ENCODE data around the gene GDPD5.

Gene GDPD5

GRCh38 chr11:75492181-75492820, 33.4 kb downstream of the GDPD5 start:
- peak; percentile 91 for ATAC-seq
- DNase-seq: peak; percentile 70

GRCh38 chr11:75491465-75491864, 34.3 kb downstream of the GDPD5 start:
- DNase-seq (no peak), ATAC-seq (no peak)

GRCh38 chr11:75490221-75491181, 35.2 kb downstream of the GDPD5 start:
- ATAC-seq: no peak
- no peak for DNase-seq

- no peak for DNase-seq
- no peak for ATAC-seq
These were observed 38.4 kb downstream of the GDPD5 start for GRCh38 chr11:75487365-75487764.

- ATAC-seq: no peak
- DNase-seq: no peak
These were observed 40.0 kb downstream of the GDPD5 start for GRCh38 chr11:75485742-75486141.

GRCh38 chr11:75482931-75483469, 42.7 kb downstream of the GDPD5 start:
- no peak for ATAC-seq

GRCh38 chr11:75481922-75482606, 43.7 kb downstream of the GDPD5 start:
- DNase-seq (no peak), ATAC-seq (no peak)

More at GRCh38 chr11:75482931-75483469, 42.7 kb downstream of the GDPD5 start:
- no peak for DNase-seq

GRCh38 chr11:75481223-75481921, 44.4 kb downstream of the GDPD5 start:
- ATAC-seq: no peak
- no peak for DNase-seq

GRCh38 chr11:75480185-75481175, 45.3 kb downstream of the GDPD5 start:
- DNase-seq: no peak
- ATAC-seq: no peak

GRCh38 chr11:75479597-75480145, 46.1 kb downstream of the GDPD5 start:
- DNase-seq: no peak
- no peak for ATAC-seq

- ATAC-seq: no peak
These were observed 46.8 kb downstream of the GDPD5 start for GRCh38 chr11:75478783-75479596.

GRCh38 chr11:75477614-75477935, 48.2 kb downstream of the GDPD5 start:
- ATAC-seq (no peak), DNase-seq (no peak)

More at GRCh38 chr11:75478783-75479596, 46.8 kb downstream of the GDPD5 start:
- no peak for DNase-seq

GRCh38 chr11:75476739-75477613, 48.8 kb downstream of the GDPD5 start:
- ATAC-seq: no peak
- DNase-seq: no peak

GRCh38 chr11:75475767-75476650, 49.7 kb downstream of the GDPD5 start:
- DNase-seq (peak; percentile 25), ATAC-seq (peak; percentile 55)

- ATAC-seq: peak; percentile 60
- peak; percentile 76 for DNase-seq
These were observed 50.6 kb downstream of the GDPD5 start for GRCh38 chr11:75474878-75475766.

- DNase-seq: no peak
- ATAC-seq: no peak
These were observed 51.5 kb downstream of the GDPD5 start for GRCh38 chr11:75474240-75474639.

All from stimulated activated naive CD8-positive, alpha-beta T cell treated with anti-CD3 and anti-CD28 coated beads, Interleukin-15, Interleukin-2, amounts not matched to agents 100 U/mL and 50 U/mL, for 24 hours (primary cell).